GM03348 (cell line): ENCODE results near the gene CA5B.
A peak's percentile ranks its signal among the peaks of the same experiment; 100 is the strongest.
"Not testable (repeated sequence)": the region's sequence is repeated elsewhere in the genome, so short reads cannot be mapped to it uniquely, and the experiment has no call there.

Experiments
- DNase-seq: peaks from one replicate; pipeline ENCODE4 v3.0.0; 2012; ENCODE audit warnings: low spot score

CA5B gene

GRCh38 chrX:15814771-15815365 is 76.8 kb downstream of the CA5B start:
- DNase-seq, result no peak

- DNase-seq, result peak; percentile 25
Observed at GRCh38 chrX:15815779-15816437, 77.8 kb downstream of the CA5B start.

GRCh38 chrX:15816438-15816809 is 78.4 kb downstream of the CA5B start:
- DNase-seq, result peak; percentile 4

DNA sequence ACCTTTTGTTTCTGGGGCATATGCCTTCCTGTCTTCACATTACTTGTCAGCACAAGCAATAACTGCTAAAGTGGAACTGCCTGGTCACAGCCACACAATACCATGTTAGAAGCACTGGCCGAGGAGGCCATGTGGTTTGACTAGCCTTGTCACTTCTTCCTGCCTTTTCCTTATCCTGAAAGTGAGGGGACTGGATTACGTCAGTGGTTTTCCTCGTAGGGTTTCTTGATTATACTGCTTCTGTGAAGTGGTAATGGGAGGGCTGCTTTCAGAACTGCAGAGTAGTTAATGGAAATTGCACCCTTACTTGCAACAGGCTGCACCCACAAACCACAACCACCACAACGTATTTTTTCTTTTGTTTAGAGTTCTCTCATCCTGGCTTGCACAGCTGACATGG is 78.8 kb downstream of the CA5B start:
- DNase-seq, result no peak

DNA sequence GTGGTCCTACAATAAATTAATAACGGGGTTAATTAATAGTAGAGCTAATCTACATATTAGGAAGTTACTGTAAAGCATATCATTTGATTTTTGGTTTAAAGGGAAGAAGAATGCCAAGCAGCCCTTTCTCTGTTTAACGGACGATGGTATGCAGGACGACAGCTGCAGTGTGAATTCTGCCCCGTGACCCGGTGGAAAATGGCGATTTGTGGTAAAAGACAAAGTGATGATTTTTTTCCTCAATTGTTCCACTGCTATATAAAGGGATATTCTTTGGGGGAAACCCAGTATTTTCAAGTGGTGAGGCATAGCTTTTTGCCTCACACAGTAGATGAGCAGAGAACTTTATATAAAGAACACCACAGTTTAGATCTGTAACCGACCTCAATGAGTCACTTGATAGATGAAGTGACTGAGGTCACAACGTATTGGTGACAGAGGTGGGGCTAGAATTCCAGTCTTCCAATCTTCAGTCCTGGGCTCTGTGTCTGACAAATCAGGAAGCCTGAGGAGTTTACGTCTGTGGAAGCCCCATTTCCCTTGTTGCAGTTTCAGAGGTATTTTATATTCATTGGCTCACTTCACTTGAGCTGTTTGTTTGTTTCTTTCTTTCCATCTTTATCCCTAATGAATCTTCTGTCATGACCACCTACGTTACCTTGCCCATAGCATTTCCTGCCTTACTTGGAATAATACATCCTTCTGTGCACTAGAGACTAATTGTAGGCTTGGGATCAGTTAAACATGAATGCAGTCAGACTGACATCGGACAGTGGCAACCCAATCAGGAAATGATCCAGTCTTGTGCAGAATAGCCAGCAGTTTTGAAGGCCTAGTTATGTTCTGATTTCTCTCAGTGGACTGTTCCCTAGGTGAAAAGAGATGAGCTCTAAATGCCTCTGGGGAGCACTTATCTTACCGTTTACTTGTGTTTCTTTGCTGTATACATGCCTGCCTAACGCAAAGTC is 82.3 kb downstream of the CA5B start:
- DNase-seq, result no peak

DNA sequence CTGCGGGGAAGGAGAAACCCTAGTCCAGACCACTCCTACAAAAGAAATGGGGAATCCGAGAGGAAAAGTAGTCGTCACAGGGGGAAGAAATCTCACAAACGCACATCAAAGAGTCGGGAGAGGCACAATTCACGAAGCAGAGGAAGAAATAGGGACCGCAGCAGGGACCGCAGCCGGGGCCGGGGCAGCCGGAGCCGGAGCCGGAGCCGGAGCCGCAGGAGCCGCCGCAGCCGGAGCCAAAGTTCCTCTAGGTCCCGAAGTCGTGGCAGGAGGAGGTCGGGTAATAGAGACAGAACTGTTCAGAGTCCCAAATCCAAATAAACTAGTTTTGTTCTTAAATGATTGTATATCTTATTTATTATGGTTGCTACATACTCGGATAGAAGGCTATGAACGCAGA is 84.9 kb downstream of the CA5B start:
- no peak for DNase-seq

DNA sequence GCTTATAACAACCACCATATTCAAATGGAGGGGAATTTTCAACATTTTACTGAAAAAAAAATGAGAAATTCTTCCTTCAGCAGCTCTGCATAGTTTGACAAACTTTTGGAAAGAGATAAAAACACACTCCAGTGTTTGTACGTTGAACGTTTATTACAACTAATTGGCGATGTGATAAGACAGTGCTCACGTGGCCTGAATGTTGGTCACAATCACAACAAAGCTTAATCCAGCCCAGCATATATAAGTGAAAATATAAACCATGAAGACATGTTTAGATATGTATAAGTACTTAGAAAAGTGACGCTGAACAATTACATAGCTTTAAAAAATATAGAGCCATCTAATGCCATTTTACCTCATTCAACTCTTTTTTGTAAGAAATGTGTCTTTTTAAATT is 87.9 kb downstream of the CA5B start:
- DNase-seq, result no peak

DNA sequence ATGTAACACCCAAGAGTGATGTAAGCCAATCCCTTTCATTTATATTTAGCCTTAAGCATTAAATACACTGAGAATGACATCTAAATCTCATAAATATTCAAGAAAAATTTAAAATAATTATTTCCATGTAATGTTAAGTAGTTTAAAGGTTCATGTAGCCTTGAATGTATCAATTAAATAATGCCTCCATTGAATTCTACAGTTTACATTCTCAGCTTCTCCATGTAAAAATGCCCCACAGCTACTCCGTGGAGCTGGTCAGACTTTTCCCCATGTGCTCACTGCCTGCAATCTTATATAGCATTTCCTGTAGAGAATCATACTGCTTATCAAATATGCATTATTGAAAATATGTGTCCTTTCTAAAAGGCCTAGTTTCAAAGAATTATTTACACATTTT is 91.1 kb downstream of the CA5B start:
- no peak for DNase-seq

- not testable (repeated sequence) for DNase-seq
Observed at GRCh38 chrX:15831347-15831746, 93.3 kb downstream of the CA5B start.

GRCh38 chrX:15834053-15834452 is 96.0 kb downstream of the CA5B start:
- no peak for DNase-seq

GRCh38 chrX:15834827-15835595 is 96.9 kb downstream of the CA5B start:
- DNase-seq, result no peak
